HG03571 (cell line): ENCODE data around the gene CNFN.

Experiments used
- ATAC-seq: cut with Tn5 transposase; IDR thresholded peaks from one replicate; pipeline ENCODE4 v1.9.1; 2021; ENCODE audit not compliant: unreplicated experiment

The CNFN gene

DNA sequence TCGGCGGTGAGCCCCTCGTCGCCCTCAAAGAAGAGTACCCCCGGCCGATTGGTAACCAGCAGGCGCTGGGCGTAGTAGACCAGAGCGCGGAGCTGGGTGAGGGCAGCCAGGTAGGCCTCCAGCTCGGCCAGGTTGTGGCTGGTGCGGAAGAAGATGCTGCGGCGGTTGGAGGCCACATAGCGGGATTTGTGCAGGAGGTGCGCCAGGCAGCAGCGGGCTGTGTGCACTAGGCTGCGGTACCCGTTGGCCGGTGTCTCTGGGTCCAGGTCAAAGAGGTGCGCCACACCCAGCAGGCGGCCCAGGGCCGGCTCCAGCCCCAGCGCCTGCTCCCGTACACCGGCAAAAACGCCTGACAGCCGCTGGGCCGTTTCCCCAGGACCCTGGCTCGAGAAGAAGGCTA is 20.3 kb upstream of the CNFN start:
- no peak for ATAC-seq

DNA sequence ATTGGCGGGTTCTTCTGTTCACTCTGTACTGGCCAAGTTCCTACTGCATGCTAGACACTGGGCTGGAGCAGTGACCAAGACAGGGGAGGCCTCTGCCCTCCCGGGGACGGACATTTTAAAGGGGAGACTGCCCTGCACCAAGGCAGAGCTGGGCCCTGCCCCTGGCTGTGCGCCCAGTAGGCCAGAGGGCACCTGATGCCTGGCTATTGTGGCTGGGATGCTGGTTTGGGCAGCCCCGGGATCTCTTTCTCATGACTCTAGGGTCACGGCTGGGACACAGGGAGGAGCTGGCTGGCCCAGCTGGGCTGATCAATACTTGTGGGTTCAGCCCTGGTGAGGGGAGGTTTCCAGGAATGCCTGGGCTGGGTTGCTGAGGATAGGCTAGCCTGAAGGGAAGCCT is 19.4 kb upstream of the CNFN start:
- ATAC-seq: no peak

DNA sequence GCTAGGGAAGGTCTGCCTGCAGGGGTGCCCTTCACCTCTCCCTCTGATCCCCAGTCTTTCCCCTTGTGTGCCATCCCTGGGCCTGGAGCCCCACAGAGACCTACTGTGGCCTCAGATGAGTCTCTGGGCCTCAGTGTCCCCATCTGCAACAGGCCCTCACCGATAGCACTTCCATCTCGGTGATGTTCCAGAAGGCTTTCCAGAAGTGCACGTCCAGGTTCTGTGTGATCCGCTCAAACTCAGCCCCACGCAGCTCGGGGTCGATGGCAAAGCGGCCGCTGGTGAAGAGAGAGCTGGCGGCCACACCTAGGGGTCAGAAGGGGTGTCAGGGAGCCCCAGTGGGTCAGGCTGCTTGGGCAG is 17.7 kb upstream of the CNFN start:
- no peak for ATAC-seq

DNA sequence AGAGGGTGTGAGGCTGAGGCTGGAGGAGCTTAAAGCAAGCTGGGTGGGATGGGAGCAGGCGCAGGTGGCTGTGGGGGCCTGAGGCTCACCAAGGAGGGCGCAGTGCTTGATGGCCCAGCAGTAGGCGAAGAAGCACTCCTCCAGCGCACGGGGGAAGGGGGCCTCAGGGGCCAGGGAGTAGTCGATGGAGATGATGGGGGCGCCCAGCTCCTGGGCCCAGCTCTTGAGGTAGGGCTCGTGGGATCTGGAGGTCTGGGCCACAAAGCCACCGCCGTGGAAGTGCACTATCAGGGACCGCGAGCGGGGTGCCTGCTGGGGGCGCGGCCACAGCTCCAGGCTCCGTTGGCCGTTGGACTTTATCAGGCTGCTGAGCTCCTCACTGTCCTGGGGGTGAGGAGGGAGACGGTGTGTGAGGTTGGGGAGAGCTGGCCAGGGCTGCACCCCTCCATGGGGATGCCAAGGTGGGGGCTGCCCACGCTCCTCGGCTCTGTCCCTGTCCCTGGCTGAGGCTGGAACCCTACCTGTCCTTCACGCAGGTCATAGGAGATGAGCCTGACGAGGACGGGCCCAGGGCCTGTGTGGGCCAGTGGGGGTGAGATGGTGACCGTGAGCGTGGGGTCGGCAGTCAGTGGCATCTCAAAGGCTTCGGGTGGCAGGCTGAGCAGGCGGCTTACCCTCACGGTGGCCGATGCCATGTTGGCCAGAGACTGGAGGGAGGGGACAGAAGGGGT is 17.2 kb upstream of the CNFN start:
- no peak for ATAC-seq

DNA sequence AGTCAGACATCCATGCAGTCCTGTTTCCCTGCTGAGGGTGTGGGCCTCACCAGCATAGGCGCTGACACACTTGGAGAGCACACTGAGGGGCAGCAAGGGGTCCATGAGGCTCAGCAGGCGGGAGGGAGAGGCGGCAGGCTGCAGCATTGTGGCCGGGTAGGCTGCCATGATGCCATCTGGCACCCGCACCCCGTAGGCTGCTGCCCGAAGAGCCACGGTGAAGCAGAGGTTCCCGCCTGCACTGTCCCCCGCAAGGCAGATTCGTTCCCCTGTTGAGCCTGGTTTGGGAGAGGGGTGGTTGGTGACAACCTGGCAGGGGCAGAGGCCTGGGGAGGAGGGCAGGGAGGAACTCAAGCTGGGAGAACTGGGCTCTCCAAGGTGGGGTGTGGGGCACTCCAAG is 16.0 kb upstream of the CNFN start:
- no peak for ATAC-seq

DNA sequence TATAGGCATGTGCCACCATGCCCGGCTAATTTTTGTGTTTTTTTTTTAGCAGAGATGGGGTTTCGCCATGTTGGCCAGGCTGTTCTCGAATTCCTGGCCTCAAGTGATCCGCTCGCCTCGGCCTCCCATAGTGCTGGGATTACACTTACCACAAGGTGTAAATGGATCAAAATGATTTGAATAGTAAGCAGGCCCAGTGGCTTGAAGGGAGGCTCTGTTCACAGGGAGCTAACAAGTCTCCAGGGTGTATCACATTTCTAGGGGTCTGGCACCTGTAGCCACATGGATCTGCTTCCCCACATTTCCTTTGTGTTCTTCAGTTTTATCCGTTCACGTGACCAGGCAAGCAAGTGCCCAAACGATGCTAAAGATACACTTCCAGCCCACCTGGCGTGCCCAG is 13.5 kb upstream of the CNFN start:
- no peak for ATAC-seq

DNA sequence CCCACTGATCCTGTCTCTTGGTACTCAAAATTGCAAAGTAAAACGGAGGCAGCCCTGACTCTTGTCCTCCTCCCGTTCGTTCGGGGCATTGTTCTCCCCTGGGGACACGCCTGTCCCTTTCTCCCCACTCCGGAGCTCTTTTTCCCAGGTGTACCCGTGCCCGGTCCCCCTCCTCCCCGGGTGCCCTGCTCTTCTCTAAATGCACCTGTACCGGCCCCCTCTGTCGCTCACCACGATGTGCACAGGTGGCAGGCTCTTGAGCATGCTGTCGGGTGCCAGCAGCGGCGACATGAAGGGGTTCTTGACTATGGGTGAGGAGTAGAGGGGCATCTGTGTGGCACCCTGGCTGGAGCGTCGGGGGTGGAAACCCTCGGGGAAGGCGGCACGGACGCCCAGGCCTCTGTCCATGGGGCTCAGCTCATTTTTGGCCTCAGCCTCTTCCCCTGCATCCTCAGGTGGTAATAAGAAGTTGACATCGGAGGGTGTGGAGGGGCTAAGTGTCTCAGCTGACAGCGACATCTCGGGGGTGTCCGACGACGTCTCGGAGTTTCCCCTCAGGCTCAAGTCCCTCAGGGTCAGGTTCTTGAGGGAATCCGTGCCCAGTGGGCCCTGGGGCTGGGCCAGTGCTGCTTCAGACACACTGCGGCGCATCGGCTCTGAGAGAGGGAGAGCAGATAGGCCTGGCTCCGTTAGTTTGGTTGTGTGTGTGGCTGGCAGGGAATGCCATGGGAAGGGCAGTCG is 12.4 kb upstream of the CNFN start:
- no peak for ATAC-seq

DNA sequence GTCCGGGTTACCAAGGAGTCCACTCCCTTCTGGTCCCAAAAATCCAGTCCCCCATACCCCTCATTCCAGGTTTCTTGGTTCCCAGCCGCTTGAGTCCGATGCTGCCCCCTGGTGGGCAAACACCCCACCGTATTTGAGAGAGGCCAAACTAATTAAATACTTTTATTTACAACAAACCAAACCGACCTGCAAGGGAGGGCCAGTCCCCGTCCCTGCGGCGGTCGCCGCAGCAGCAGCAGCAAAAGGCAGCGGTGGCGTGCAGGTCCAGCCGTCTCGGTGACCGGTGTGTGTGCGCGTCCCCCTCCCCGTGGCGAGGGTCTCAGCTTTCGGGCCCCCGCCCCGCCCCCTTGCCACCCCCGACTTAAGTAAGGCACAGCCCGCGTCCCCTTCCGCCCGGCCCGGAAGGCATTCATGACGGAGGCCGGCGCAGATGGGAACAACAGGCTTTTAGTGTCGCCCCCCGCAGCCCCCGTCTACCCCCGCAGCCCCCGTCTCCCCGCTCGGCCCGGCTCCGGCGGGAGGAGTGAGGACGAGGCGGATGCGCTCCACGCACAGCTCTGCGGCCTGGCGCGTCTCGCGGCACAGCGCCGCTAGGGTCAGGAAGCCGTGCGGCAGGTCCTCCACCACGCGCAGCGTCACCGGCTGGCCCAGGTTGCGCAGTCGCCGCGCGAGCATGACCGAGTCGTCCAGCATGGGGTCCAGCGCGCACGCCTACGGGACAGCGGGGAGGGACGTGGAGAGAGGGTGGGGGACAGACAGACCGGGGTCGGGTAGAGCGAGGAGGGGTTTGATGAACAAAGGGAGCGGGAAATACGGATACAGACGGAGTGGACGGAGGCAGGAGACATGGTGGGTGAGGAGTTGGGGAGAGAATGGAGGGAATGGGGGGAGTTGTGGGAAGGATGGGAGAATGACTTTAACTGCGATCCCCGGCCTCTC is 11.5 kb upstream of the CNFN start:
- ATAC-seq: no peak

DNA sequence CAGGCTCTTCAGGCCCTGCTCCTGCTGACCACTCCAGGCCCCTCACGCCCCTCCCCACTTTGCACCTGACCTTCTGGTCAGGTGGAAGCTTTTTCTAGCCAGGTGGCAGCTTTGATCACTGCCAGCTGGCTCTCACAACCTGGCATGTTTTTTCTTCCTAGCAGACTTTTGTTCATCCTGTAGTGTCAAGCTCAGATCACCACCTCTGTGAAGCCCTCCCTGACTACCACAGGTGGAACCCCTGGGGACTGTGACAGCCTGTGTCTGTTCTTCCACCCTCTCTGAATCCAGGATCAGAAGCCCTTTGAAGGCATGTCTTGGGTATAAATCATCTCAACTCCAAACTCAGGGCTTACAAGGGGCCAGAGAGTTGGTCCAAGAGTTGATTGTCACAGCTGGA is 10.3 kb upstream of the CNFN start:
- ATAC-seq: no peak

DNA sequence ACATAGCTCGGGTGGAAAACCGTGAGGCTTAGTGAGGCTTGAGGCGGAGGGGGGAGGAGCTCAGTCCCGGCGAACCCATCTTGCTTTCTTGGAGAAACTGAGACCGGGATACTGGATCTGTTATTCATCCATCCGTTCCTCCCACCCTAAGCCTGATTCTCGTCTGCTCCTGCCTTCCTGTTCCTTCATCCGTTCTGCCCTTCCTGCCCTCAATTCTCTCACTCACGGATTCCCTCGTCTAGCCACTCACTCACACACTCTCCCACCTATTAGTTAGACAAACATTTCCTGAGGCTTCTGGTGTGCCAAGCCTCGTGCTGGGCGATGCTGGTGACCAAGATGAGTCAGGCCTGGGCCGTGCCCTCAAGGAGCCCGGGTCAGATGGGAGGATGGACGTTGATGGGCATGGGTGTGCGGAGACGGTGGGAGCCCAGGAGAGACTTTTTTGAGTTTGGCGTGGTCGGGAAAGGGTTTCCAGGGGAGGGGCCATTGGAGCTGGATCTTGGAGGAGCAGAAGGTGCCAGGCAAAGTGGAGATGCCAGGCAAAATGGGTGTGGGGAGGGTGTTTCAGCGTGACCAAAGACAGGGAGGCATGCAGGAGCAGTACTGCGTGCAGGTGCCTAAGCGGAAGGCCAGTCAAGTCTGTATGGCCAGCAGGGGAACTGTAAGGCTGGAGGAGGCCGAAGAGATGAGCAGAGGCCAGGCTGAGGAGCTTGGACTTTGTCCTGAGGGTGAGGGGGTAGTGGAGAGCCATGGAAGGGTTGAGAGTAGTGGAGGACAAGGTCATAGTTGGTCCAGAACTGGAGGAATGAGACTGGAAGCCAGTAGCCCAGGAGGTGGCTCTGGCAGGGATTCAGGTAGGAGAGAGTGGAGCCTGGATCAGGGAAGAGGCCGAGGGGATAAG is 7.4 kb upstream of the CNFN start:
- no peak for ATAC-seq

DNA sequence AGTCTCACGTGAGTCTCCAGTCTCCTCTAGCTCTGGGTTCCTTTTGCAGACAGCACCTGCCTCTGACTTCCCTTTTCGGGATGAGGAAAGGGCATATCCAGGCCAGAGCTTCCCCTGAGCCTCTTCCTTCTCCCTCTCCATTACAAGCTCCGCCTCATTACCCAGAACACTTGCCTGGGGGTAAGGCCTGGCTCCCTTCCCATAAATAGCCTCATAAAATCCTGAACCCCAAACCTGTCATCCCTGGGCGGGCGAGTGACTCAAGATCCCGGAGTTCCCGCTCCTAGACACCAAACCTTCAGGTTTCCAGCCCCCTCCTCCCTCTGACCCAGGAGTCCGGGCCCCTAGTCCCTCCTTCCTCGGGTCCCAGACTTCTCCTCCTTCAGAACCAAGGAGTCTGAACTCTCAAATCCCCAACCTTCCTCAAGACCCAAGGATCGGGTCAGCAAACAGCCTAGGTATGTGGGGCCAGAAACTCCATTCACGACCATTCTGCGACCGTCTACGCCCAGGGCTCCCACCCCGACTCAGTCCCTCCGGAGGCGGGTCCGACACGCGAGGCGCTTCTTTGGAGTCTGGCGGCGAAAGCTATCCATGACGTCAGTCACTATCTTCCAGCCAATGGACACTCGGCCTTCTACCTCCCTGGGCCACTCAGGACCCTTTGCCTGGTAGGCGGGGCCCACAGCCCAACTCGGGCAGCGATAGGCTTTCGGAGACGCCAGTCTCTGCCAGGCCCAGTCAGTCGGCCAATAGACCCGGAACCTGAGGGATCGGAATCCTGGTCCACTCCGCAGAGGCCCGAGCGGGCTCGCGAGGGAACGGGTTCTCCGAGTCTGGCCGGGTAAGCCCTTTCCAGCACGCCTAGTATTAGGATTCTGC is 6.5 kb upstream of the CNFN start:
- ATAC-seq: peak; percentile 97

DNA sequence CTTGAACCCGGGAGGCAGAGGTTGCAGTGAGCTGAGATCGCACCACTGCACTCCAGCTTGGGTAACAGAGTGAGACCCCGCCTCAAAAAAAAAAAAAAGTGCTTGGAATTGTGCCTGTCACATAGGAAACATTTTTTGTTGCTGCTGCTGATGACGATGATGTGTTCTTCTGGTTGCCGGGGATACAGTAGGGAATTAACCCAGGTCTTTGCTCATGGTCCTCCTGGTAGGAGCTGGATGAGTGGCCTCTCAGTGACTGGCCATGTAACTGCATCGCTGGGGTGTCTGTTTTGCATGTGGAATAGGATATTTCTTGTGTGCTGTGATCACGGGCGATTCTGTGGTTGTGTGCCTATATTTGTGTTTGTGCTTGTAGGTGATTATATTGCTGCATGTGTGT is 4.7 kb upstream of the CNFN start:
- no peak for ATAC-seq

DNA sequence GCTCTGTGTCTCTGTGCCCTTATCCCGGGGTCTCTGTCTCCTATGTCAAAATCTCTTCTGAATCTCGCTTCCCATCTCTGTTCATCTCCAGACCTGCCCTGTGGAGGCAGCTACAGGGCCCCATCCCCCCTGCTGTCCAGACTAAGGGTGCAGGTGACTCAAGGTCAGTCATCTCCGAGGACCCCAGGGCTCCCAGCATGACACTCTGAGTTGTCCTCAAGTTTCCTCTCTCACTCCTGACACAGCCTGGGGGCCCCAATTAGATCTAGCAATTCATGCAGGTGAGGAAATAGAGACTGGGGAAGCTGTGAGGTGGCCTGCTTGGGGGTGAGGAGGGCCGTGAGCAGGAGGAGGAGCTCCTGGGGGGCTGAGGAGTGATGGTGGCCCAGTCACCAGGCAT is 2.1 kb upstream of the CNFN start:
- ATAC-seq: no peak

DNA sequence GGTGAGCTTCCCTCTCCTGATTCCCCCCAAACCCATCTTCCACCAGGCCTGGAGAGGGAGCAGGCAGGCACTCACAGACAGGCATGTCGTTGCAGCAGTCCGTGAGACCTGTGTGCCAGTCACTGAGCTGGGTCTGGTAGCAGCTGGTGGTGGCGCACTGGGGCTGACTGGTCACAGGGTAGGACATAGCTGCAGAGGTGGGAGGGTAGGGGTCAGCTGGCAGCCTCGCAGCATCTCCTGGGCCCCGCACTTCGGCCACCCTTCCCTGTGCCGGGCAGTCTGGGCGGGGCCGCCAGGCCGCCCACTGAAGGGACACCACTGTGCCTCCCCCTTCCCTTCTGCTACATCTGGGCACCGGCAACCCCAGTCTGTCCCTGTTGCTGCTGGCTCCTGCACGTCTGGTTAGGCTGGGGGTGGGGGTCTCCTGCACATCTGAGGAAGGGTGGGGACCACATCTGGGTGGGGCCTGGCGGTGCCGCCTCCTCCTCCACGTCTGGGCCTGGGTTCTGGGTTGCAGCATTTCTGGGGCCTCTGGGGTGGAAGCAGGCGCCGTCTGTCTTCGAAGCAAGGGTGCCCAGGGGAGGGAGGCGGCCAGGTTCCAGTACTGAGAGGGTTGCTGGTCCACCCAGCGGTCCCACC is 1.1 kb downstream of the CNFN start:
- ATAC-seq: no peak

DNA sequence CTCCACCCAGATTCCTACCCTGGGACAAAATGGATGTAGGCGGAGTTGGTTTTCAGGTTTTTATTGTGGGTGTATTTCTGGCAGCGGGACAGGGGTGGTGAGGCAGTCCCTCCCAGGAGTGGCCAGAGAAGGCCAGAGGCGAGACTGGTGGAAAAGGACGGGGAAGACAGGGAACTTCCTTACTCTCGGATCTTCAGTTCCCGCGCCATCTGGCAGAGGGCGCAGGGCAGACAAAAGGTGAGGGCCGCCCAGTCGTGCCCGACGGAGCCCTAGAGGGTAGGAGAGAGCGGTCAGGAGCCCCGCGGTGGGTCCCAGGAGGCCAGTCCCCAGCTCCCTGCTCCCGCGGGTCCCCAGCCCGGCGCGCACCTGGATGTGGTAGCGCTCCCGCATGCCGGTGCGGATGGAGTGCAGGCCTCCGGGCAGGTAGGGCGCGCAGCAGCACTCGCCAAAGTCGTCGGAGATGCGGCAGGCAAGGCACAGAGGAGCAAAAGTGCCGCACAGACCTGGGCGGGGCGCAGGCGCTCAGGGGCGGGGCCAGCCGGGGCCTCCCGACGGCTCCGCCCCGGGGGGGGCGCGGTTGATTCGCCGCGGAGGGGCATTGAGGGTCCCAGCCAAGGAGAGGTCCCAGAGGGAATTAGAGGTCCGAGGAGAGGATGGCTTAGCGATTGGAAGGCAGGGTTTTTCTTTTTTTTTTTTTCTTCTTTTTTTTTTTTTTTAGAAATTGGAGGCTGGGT is 3.0 kb downstream of the CNFN start:
- no peak for ATAC-seq

DNA sequence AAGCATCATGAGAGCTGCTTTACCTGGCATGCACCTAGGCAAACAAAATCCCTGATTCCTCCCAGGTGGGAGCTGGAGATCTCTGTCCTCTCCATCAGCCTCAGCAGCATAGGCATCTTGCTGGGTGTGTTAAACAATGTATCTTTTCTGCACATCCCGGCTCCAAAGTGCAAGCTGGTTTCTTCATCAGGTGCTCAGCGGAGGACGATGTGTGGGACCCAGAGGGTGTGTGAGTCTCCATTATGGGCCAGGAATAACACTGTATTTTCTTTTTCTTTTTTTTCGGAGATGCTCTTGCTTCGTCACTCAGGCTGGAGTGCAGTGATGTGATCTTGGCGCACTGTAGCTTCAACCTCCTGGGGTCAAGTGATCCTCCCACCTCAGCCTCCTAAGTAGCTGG is 9.9 kb downstream of the CNFN start:
- ATAC-seq: no peak

DNA sequence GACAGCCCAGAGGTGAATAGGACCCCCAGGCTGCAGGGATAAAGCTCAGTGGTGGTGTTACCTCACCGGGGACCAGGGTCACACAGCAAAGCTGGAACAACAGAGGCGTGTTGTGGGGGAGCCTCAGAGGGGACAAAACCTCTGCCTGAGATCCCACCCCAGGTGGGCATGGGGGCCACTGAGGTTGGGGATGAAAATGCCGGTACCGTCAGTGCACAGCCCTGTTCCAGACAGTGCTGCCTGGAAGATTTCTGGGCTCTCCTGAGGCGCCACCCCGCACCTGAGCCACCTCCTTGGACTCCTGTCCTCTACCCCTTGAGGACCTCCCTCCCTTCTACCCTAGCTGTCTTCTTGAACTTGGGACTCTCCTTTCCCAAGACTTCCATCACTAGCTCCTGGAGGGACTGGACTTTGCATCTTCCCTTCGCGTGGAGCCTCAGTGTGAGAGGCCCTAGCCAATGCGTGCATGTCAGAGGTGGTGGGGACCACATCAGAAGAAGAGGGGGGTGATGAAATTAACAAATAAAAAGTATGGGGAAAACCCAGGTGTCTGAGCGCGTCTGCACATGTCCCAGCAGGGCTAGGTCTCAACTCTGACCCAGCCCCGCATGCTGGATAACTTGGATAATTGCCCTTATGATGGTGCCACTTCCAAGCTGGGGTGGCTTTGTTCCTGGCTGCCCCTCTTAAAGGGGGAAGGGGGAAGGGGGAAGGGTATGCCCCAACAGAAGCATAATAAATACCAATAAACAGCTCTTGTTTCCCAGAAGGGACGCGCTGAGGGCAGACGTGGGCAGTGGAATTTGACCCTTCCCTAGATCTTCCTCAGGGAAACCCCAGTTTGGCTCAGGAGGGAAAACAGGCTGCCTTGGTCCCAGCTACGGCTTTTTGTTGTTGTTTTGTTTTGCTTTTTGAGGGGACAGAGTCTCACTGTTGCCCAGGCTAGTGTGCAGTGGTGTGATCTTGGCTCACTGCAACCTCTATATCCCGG is 11.6 kb downstream of the CNFN start:
- ATAC-seq: no peak
